ENCODE results near the gene DDX46.

The DDX46 gene

DNA sequence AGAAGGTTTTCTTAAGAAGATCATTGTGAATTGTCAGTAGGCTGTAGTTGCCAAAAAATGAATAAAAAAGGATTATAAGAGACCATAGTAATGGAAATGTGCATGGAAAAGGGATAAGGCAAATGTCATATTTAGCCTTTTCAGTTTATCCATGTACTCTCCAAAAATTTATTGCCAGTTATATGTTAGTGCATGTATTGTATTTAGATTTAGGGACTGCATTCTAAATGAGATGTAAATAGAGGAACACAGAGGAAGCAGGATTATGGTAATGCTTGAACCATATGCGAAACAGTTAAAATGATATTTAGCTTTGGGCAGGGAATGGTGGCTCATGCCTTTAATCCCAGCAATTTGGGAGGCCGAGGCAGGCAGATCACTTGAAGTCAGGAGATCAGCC is 33.0 kb downstream of the DDX46 start:
- no peak for DNase-seq
- TF ChIP-seq, protein P1, sequence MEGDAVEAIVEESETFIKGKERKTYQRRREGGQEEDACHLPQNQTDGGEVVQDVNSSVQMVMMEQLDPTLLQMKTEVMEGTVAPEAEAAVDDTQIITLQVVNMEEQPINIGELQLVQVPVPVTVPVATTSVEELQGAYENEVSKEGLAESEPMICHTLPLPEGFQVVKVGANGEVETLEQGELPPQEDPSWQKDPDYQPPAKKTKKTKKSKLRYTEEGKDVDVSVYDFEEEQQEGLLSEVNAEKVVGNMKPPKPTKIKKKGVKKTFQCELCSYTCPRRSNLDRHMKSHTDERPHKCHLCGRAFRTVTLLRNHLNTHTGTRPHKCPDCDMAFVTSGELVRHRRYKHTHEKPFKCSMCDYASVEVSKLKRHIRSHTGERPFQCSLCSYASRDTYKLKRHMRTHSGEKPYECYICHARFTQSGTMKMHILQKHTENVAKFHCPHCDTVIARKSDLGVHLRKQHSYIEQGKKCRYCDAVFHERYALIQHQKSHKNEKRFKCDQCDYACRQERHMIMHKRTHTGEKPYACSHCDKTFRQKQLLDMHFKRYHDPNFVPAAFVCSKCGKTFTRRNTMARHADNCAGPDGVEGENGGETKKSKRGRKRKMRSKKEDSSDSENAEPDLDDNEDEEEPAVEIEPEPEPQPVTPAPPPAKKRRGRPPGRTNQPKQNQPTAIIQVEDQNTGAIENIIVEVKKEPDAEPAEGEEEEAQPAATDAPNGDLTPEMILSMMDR (IDR thresholded peaks at IDR 0.05; ENCODE audit: low read depth, low read length): no peak
- Histone ChIP-seq H3K27ac (no peak overlapping the region), H3K4me3 (ENCODE audit: low read depth, low read length) (no peak overlapping the region), H3K36me3 (peaks cover 97% of the 10 kb centered on the region), H3K9me3 (ENCODE audit: severe bottlenecking) (no peaks in the 10 kb centered on the region), H3K27me3 (ENCODE audit: insufficient read depth, low read depth, severe bottlenecking) (no peaks in the 10 kb centered on the region)

DNA sequence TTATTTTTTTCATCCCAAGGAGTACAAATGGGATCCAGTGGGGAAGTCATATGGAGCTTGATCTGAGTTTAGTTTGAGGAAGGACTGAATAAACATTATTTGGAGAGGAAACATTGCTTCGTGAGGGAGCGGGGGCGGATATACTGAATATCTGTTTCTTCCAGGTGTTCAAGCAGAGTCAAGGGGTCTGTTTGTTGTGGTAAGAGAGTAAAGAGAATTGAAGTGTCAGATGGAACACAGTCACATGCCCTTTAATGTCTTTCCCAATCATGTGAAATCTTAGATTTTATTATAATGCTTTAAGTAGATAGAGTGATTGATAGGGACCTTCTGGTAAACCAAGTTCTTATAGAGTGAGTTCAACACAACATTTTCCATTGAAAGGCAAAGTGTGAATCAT is 33.7 kb downstream of the DDX46 start:
- Histone ChIP-seq H3K27ac (no peak overlapping the region), H3K27me3 (ENCODE audit: insufficient read depth, low read depth, severe bottlenecking) (no peaks in the 10 kb centered on the region), H3K4me3 (ENCODE audit: low read depth, low read length) (no peak overlapping the region), H3K9me3 (ENCODE audit: severe bottlenecking) (no peaks in the 10 kb centered on the region), H3K36me3 (peaks cover 95% of the 10 kb centered on the region)
- DNase-seq: no peak
- TF ChIP-seq, protein P1 (IDR thresholded peaks at IDR 0.05; ENCODE audit: low read depth, low read length): no peak

GRCh38 chr5:134793111-134793510 is 34.5 kb downstream of the DDX46 start:
- H3K27ac ChIP-seq: no peak overlapping the region
- TF ChIP-seq, protein P1 (IDR thresholded peaks at IDR 0.05; ENCODE audit: low read depth, low read length): no peak
- peaks cover 97% of the 10 kb centered on the region for H3K36me3 ChIP-seq
- H3K27me3 ChIP-seq (ENCODE audit: insufficient read depth, low read depth, severe bottlenecking): no peaks in the 10 kb centered on the region
- no peak overlapping the region for H3K4me3 ChIP-seq (ENCODE audit: low read depth, low read length)
- H3K9me3 ChIP-seq (ENCODE audit: severe bottlenecking): no peaks in the 10 kb centered on the region
- DNase-seq: no peak

DNA sequence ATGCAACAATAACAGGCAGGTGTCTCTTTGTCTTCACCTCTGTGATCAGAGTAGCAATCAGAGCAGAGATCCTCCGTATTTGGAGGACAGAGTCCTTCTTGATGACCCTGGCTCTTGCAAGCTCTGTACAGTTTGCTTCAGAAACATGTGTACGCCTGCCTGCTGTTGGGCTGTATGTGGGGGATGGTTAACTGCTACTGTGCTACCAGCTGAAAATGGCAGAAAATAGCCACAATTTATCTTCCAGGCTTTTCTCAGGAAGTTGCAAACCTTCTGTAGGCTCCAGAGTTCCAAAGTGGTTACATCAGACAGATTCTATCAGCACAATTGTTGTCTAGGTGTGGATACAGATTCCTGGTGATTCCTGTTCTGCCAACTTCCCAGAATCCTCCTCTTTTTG is 35.5 kb downstream of the DDX46 start:
- H3K9me3 ChIP-seq (ENCODE audit: severe bottlenecking): no peaks in the 10 kb centered on the region
- H3K4me3 ChIP-seq (ENCODE audit: low read depth, low read length): no peak overlapping the region
- H3K27ac ChIP-seq: no peak overlapping the region
- TF ChIP-seq, protein P1 (IDR thresholded peaks at IDR 0.05; ENCODE audit: low read depth, low read length): no peak
- peaks cover 97% of the 10 kb centered on the region for H3K36me3 ChIP-seq
- no peaks in the 10 kb centered on the region for H3K27me3 ChIP-seq (ENCODE audit: insufficient read depth, low read depth, severe bottlenecking)
- DNase-seq: no peak

DNA sequence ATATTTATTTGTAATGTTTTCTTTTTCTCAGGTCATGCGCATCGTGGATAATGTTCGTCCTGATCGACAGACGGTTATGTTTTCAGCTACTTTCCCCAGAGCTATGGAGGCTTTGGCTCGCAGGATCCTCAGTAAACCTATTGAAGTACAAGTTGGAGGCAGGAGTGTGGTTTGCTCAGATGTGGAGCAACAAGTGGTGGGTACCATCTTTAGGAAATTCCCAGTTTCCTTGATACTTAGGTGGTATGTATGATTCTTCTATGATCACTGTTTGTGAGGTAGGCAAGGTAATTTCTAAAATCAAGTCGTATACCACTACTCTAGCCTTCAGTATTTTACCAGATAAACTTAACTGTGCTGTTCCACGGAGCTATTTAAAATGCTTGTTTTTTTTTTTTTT is 36.2 kb downstream of the DDX46 start:
- DNase-seq: no peak

DNA sequence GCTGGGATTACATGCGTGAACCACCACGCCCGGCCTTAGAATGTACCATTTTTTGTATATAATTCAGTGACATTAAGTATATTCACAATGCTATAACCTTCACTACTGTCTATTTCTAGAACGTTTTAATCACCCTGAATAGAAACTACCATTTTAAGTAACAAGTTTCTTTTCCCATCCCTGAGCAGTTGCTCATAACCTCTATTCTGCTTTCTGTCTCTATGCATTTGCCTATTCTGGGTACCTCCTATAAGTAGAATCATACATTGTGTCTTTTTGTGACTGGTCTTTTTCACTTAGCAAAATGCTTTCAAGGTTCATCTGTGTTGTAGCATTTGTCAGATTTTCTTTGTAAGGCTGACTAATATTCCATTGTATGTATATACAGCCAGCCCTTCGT is 39.9 kb downstream of the DDX46 start:
- DNase-seq: no peak
- Histone ChIP-seq H3K27me3 (ENCODE audit: insufficient read depth, low read depth, severe bottlenecking) (no peaks in the 10 kb centered on the region), H3K27ac (no peak overlapping the region), H3K36me3 (peaks cover 85% of the 10 kb centered on the region), H3K9me3 (ENCODE audit: severe bottlenecking) (no peaks in the 10 kb centered on the region), H3K4me3 (ENCODE audit: low read depth, low read length) (no peak overlapping the region)
- TF ChIP-seq, protein P1 (IDR thresholded peaks at IDR 0.05; ENCODE audit: low read depth, low read length): no peak

More for the DNA sequence above, 36.2 kb downstream of the DDX46 start:
- no peaks in the 10 kb centered on the region for H3K27me3 ChIP-seq (ENCODE audit: insufficient read depth, low read depth, severe bottlenecking)
- no peaks in the 10 kb centered on the region for H3K9me3 ChIP-seq (ENCODE audit: severe bottlenecking)
- TF ChIP-seq, protein P1 (IDR thresholded peaks at IDR 0.05; ENCODE audit: low read depth, low read length): no peak
- H3K36me3 ChIP-seq: peaks cover 96% of the 10 kb centered on the region
- no peak overlapping the region for H3K27ac ChIP-seq
- H3K4me3 ChIP-seq (ENCODE audit: low read depth, low read length): no peak overlapping the region

Measured in WERI-Rb-1 (cell line).